ENCODE measurements around the gene STX10. TPM values are rescaled to one million over a fixed set of nuclear protein-coding genes. Genes with fewer than 3 reads are reported as not detected.
A peak's percentile ranks its signal among the peaks of the same experiment; 100 is the strongest.
"Not testable (repeated sequence)": the region's sequence is repeated elsewhere in the genome, so short reads cannot be mapped to it uniquely, and the experiment has no call there.

Gene STX10
- total and polyA plus RNA-seq, 3 donors from 2014 or later = 18.1 to 37.6 (median 27.2) TPM

DNA sequence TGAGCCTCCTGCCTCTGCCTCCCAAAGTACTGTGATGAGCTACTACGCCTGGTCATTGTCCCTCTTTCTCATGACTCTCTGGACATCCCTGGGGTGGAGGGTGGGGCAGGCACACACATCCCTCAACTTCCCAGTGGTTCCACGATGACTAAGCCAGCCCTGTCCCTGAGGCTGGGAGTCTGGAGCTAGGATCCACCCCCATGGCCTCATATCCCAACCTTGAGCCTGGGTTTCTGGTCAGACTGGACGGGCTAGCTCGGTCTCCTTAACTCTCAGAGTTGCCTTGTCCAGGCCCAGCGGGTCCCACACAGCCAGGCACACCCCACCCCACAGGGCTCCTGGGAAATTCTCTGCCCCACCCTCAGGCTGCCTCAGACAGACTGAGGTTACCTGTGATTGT lies 19.6 kb upstream of the STX10 start:
- 79 to 90% methylated on average over 5 of the region's 5 CpGs for WGBS, 2 donors
- Histone ChIP-seq H3K4me3 (no peak overlapping the region), H3K27ac (no peak overlapping the region), H3K36me3 (ENCODE audit: low read depth, missing control alignments) (no peaks in the 10 kb centered on the region), H3K9me3 (no peaks in the 10 kb centered on the region), H3K27me3 (no peaks in the 10 kb centered on the region), H3K4me1 (peaks cover 2% of the 10 kb centered on the region)
- intact Hi-C loops (cut with DNase I; ENCODE audit: low total_unique reads) = no loop called here
- DNase-seq = no peak
- TF ChIP-seq, protein P1, sequence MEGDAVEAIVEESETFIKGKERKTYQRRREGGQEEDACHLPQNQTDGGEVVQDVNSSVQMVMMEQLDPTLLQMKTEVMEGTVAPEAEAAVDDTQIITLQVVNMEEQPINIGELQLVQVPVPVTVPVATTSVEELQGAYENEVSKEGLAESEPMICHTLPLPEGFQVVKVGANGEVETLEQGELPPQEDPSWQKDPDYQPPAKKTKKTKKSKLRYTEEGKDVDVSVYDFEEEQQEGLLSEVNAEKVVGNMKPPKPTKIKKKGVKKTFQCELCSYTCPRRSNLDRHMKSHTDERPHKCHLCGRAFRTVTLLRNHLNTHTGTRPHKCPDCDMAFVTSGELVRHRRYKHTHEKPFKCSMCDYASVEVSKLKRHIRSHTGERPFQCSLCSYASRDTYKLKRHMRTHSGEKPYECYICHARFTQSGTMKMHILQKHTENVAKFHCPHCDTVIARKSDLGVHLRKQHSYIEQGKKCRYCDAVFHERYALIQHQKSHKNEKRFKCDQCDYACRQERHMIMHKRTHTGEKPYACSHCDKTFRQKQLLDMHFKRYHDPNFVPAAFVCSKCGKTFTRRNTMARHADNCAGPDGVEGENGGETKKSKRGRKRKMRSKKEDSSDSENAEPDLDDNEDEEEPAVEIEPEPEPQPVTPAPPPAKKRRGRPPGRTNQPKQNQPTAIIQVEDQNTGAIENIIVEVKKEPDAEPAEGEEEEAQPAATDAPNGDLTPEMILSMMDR (IDR thresholded peaks at IDR 0.05) = no peak
- TF ChIP-seq POLR2A (IDR thresholded peaks at IDR 0.05) = no peak

DNA sequence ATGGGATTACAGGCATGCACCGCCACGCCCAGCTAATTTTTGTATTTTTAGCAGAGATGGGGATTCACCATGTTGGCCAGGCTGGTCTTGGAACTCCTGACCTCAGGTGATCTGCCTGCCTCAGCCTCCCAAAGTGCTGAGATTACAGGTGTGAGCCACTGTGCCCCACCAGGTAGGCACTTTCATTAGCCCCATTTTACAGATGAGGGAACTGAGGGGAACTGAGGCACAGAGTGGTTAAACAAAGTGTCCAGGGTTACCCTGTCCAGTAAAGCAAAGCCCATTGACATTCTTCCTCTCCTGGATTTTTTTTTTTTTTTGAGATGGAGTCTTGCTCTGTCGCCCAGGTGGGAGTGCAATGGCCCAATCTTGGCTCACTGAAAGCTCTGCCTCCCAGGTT lies 16.0 kb upstream of the STX10 start:
- intact Hi-C loops (cut with DNase I; ENCODE audit: low total_unique reads); DNase-seq; H3K27me3 ChIP-seq; H3K27ac ChIP-seq; H3K4me3 ChIP-seq; H3K36me3 ChIP-seq (ENCODE audit: low read depth, missing control alignments); H3K9me3 ChIP-seq: not testable (repeated sequence)
- H3K4me1 ChIP-seq = peaks cover 17% of the 10 kb centered on the region
- 88 to 95% methylated on average over 3 of the region's 3 CpGs for WGBS, 2 donors

DNA sequence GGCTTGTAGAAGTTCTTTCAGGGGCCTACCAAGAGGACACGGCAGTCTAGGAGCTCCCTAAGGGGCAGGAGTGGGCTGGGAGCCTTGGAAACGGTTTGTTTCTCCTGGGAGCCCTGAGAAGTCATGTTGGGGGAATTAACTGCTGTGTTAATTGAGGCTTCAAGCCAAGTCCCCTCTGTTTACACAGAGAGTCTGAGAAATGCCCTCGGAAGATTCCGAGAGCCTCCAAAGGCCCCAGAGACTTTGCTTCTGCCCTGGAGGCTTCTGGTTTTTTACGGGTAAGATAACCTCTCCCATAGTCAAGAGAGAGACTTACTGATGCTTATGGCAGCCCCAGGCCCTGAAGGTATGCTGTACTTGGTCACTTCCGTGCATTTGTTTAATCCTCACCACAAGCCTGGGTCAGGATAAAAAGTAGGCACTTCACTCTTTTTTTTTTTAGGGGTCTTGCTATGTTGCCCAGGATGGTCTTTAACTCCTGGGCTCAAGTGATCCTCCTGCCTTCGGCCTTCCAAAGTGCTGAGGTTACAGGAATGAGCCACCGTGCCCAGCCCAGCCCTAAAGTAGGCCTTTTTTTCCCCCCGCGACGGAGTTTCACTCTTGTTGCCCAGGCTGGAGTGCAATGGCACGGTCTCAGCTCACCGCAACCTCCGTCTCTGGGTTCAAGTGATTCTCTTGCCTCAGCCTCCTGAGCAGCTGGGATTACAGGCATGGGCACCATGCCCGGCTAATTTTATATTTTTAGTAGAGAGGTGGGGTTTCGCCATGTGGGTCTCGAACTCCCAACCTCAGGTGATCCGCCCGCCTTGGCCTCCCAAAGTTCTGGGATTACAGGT lies 15.2 kb upstream of the STX10 start:
- intact Hi-C loops (cut with DNase I; ENCODE audit: low total_unique reads) = no loop called here
- DNase-seq = no peak
- Histone ChIP-seq H3K4me1 (peaks cover 17% of the 10 kb centered on the region), H3K27ac (peak overlapping the region in 1 of 2 donors; percentile 65), H3K4me3 (no peak overlapping the region), H3K9me3 (no peaks in the 10 kb centered on the region), H3K27me3 (no peaks in the 10 kb centered on the region), H3K36me3 (ENCODE audit: low read depth, missing control alignments) (no peaks in the 10 kb centered on the region)
- 74 to 81% methylated on average over 19 of the region's 19 CpGs for WGBS, 2 donors
- no peak for TF ChIP-seq POLR2A (IDR thresholded peaks at IDR 0.05)
- TF ChIP-seq, protein P1 (IDR thresholded peaks at IDR 0.05) = no peak

- Histone ChIP-seq H3K4me1 (peaks cover 17% of the 10 kb centered on the region), H3K9me3 (no peaks in the 10 kb centered on the region), H3K4me3 (peak overlapping the region in 1 of 2 donors; percentile 50), H3K27ac (peak overlapping the region; percentile 59 to 65), H3K27me3 (no peaks in the 10 kb centered on the region), H3K36me3 (ENCODE audit: low read depth, missing control alignments) (no peaks in the 10 kb centered on the region)
- no peak for DNase-seq
- WGBS, 2 donors = 8 to 15% methylated on average over 17 to 19 of the region's 19 CpGs
- intact Hi-C loops (cut with DNase I; ENCODE audit: low total_unique reads) = no loop called here
- TF ChIP-seq, protein P1 (IDR thresholded peaks at IDR 0.05) = no peak
- no peak for TF ChIP-seq POLR2A (IDR thresholded peaks at IDR 0.05)
Measured at GRCh38 chr19:13164343-13165161, 14.4 kb upstream of the STX10 start.

DNA sequence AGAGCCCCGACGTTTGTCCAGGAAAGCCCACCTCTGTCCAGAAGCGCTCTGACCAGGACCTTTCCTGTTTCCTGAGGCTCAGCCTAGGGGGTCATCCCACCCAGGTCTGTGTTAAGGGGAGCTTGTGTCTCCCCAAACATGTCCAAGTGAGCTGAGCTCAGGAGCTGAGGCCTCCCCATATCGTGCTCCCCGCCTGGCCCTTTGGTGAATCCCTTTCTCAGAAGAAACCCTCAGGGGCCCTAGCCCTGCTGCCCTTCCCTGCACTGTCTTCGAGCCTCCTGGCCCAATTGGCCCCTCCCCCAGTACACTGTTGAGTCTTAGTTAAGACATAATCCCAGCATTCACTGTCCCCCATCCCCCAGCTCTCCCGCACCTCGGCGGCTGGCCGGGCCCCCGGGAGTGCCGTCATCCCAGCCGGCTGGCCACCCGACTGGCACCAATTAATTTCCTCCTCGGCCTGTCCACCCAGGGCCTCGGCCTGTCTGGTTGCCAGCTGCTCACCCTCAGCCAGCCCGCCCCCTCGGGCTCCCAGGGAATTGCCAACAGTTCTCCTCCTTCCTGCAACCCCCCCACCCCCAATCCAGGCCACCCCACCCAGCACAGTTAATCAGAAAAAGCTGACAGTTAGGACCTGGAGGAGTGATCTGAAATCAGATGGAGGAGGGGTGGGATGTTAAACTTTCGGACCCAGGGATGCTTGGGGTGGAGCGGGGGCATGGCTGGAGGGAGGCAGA lies 13.6 kb upstream of the STX10 start:
- TF ChIP-seq POLR2A (IDR thresholded peaks at IDR 0.05) = no peak
- TF ChIP-seq, protein P1 (IDR thresholded peaks at IDR 0.05) = no peak
- peaks cover 17% of the 10 kb centered on the region for H3K4me1 ChIP-seq
- H3K4me3 ChIP-seq = peak overlapping the region in 1 of 2 donors; percentile 50
- intact Hi-C loops (cut with DNase I; ENCODE audit: low total_unique reads) = no loop called here
- H3K9me3 ChIP-seq = no peaks in the 10 kb centered on the region
- WGBS, 2 donors = 1 to 4% methylated on average over 17 to 20 of the region's 20 CpGs
- H3K27me3 ChIP-seq = no peaks in the 10 kb centered on the region
- peak overlapping the region; percentile 59 to 65 for H3K27ac ChIP-seq
- H3K36me3 ChIP-seq (ENCODE audit: low read depth, missing control alignments) = no peaks in the 10 kb centered on the region
- DNase-seq = peak; percentile 61

Measured in testis (tissue), 3 donors.